GM20000 (cell line): ENCODE results near the gene TCHH.
"Not testable (repeated sequence)": the region's sequence is repeated elsewhere in the genome, so short reads cannot be mapped to it uniquely, and the experiment has no call there.

Experiments
- DNase-seq: peaks from one replicate; pipeline ENCODE4 v3.0.0; 2012; ENCODE audit warnings: low spot score
- TF ChIP-seq, protein P1 (sequence below): IDR thresholded peaks from 2 replicates; pipeline ENCODE4 v1.5.1; 2012; ENCODE audit warnings: mild to moderate bottlenecking, control low read depth; ENCODE audit errors: extremely low read depth, missing control alignments

Gene TCHH

GRCh38 chr1:152148981-152149380 is 33.7 kb upstream of the TCHH start:
- DNase-seq: no peak
- TF ChIP-seq, protein P1, sequence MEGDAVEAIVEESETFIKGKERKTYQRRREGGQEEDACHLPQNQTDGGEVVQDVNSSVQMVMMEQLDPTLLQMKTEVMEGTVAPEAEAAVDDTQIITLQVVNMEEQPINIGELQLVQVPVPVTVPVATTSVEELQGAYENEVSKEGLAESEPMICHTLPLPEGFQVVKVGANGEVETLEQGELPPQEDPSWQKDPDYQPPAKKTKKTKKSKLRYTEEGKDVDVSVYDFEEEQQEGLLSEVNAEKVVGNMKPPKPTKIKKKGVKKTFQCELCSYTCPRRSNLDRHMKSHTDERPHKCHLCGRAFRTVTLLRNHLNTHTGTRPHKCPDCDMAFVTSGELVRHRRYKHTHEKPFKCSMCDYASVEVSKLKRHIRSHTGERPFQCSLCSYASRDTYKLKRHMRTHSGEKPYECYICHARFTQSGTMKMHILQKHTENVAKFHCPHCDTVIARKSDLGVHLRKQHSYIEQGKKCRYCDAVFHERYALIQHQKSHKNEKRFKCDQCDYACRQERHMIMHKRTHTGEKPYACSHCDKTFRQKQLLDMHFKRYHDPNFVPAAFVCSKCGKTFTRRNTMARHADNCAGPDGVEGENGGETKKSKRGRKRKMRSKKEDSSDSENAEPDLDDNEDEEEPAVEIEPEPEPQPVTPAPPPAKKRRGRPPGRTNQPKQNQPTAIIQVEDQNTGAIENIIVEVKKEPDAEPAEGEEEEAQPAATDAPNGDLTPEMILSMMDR: no peak

DNA sequence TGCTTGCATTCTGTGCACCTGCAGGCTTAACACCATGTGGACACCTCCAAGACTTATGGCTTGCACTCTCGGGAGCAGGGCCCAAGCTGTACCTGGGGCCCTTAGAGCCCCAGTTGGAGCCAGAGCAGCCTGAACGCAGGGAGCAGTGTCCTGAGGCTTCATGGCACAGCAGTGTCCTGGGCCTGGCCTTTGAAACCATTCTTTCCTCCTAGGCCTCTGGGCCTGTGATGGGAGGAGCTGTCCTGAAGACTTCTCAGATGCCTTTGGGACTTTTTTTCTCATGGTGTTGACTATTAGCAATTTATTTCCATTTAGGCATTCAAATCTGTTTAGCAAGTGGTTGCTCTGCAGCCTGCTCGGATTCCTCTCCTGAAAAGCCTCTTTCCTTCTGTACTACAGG is 32.8 kb upstream of the TCHH start:
- DNase-seq: no peak
- TF ChIP-seq, protein P1: no peak

GRCh38 chr1:152145769-152146168 is 30.5 kb upstream of the TCHH start:
- no peak for DNase-seq
- TF ChIP-seq, protein P1: no peak

- DNase-seq: not testable (repeated sequence)
These were observed 29.5 kb upstream of the TCHH start for GRCh38 chr1:152144674-152145183.

- TF ChIP-seq, protein P1: no peak
- peak; percentile 30 for DNase-seq
These were observed 28.1 kb upstream of the TCHH start for GRCh38 chr1:152143150-152143887.

GRCh38 chr1:152141971-152142584 is 26.8 kb upstream of the TCHH start:
- TF ChIP-seq, protein P1: no peak
- DNase-seq: peak; percentile 24

DNA sequence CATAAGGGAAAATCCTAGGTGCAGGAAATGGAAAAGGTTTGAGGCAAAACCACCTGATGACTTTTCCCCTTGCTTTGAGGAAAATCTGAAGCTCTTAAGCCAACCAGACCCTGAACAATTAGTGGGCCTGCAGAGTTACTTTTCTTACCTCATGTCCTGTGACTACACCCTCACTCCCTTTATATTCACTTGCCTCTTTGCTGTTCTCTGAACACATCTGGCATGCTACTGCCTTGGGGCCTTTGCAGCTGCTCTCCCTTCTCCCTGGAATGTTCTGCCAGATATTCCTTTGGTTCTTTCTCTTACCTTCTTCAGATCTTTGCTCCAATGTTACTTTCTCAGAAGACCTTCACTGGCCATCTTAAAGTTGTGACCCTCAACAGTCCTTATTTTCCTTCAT is 22.0 kb upstream of the TCHH start:
- TF ChIP-seq, protein P1: no peak
- no peak for DNase-seq

DNA sequence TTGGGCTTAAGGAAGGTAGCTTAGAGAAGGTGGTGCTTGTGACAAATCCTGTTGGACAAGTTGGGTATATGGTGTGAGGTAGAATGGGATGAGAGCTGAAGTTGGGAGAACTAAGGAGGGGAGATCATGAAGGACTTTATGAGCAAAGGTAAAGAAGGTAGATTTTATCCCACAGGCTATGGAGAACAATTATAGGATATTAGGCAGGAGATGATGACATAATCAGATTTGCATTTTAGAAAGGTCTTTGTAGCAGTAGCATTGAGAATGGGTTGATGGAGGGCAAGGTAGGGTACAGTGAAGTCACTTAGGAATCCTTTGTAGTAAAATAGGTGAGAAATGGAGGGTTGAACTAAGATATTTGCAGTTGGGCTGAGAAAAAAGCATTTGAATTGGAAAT is 14.9 kb upstream of the TCHH start:
- TF ChIP-seq, protein P1: no peak
- no peak for DNase-seq
